ENCODE data around the gene EYS.

Gene EYS

GRCh38 chr6:64955435-64955848 is 751.6 kb downstream of the EYS start:
- Histone ChIP-seq H3K27ac (ENCODE audit: low read length) (no peak overlapping the region), H3K27me3 (ENCODE audit: control insufficient read depth, insufficient read depth, low read length) (no peaks in the 10 kb centered on the region), H3K4me3 (ENCODE audit: low read length) (no peak overlapping the region), H3K36me3 (ENCODE audit: control insufficient read depth, insufficient read depth, low read length) (no peaks in the 10 kb centered on the region), H3K4me1 (ENCODE audit: control insufficient read depth, insufficient read depth, low read length) (no peaks in the 10 kb centered on the region), H3K9me3 (ENCODE audit: control insufficient read depth, insufficient read depth, low read length) (no peaks in the 10 kb centered on the region; the same call in 1 of the 2 replicates)
- no CpG with 5 or more reads among the region's 7 CpGs for WGBS (ENCODE audit: insufficient coverage, insufficient read length)
- no peak for DNase-seq (ENCODE audit: low read depth, low spot score)

DNA sequence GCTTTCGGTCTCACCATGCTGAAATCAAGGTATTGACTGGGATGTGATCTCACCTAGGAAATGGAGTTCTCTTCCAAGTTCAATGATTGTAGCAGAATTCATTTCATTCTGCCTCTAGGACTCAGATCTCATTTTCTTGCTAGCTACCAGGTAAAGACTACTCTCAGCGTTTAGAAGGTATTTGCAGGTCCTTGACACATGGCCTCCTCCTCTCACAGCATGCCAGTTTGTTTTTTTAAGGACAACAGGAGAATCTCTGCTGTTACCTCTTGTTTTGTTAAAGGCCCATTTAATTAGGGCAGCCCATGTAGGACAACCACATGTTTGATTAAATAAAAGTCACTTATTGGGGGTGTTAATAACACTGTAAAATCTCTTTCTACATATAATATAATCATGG is 757.8 kb downstream of the EYS start:
- no peak for DNase-seq (ENCODE audit: low read depth, low spot score)
- Histone ChIP-seq H3K4me1 (ENCODE audit: control insufficient read depth, insufficient read depth, low read length) (no peaks in the 10 kb centered on the region), H3K36me3 (ENCODE audit: control insufficient read depth, insufficient read depth, low read length) (no peaks in the 10 kb centered on the region), H3K9me3 (ENCODE audit: control insufficient read depth, insufficient read depth, low read length) (no peaks in the 10 kb centered on the region), H3K4me3 (ENCODE audit: low read length) (no peak overlapping the region), H3K27ac (ENCODE audit: low read length) (no peak overlapping the region), H3K27me3 (ENCODE audit: control insufficient read depth, insufficient read depth, low read length) (no peaks in the 10 kb centered on the region)
- WGBS (ENCODE audit: insufficient coverage, insufficient read length): no CpG with 5 or more reads among the region's 2 CpGs

- H3K4me3 ChIP-seq (ENCODE audit: low read length): no peak overlapping the region
- H3K36me3 ChIP-seq (ENCODE audit: control insufficient read depth, insufficient read depth, low read length): no peaks in the 10 kb centered on the region
- no peak overlapping the region for H3K27ac ChIP-seq (ENCODE audit: low read length)
- no peaks in the 10 kb centered on the region for H3K9me3 ChIP-seq (ENCODE audit: control insufficient read depth, insufficient read depth, low read length)
- H3K27me3 ChIP-seq (ENCODE audit: control insufficient read depth, insufficient read depth, low read length): no peaks in the 10 kb centered on the region
- H3K4me1 ChIP-seq (ENCODE audit: control insufficient read depth, insufficient read depth, low read length): no peaks in the 10 kb centered on the region
- DNase-seq (ENCODE audit: low read depth, low spot score): no peak
Observed at GRCh38 chr6:64948261-64948660, 758.8 kb downstream of the EYS start.

DNA sequence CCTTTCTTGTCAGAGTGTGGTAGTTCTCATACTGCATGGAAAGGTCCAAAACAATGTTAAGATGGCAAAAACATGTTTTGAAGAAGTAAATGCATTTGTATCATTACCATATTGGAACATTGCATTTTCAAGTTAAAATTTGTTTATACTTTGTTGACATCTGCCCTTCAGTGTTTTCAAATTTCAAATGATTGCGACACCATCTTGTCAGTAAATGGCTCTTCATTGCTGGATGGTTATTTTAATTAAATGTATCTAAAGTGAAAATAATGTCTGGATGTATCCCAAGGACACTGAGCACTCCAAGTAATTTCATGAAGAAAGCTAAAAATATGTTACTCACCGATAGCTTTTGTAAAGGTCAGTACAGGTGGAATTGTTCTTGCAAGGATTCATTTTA is 761.6 kb downstream of the EYS start:
- no peaks in the 10 kb centered on the region for H3K36me3 ChIP-seq (ENCODE audit: control insufficient read depth, insufficient read depth, low read length)
- no peaks in the 10 kb centered on the region for H3K27me3 ChIP-seq (ENCODE audit: control insufficient read depth, insufficient read depth, low read length)
- no peak for DNase-seq (ENCODE audit: low read depth, low spot score)
- no CpG with 5 or more reads among the region's 2 CpGs for WGBS (ENCODE audit: insufficient coverage, insufficient read length)
- no peak overlapping the region for H3K27ac ChIP-seq (ENCODE audit: low read length)
- H3K4me3 ChIP-seq (ENCODE audit: low read length): no peak overlapping the region
- H3K4me1 ChIP-seq (ENCODE audit: control insufficient read depth, insufficient read depth, low read length): no peaks in the 10 kb centered on the region
- H3K9me3 ChIP-seq (ENCODE audit: control insufficient read depth, insufficient read depth, low read length): no peaks in the 10 kb centered on the region

DNA sequence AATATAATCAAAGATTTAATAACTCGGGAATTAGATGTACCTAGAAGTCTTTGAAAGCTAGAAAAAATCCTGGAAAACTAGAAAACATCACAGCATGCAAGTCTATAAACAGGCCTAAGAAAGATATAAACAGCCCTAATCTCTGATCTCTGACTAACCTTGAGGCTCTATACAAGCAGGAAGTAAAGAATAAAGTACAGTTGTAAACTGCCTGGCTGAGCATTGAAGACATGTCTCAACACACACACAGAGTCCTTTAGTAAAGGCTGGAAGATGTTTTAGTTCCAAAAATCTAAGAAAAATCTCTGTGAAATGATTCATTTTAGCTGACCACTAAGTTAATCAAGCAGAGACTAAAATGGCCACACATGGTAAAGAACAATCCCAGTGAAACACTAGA is 774.5 kb downstream of the EYS start:
- H3K4me1 ChIP-seq (ENCODE audit: control insufficient read depth, insufficient read depth, low read length): no peaks in the 10 kb centered on the region
- no peak overlapping the region for H3K27ac ChIP-seq (ENCODE audit: low read length)
- no peaks in the 10 kb centered on the region for H3K36me3 ChIP-seq (ENCODE audit: control insufficient read depth, insufficient read depth, low read length)
- no peaks in the 10 kb centered on the region for H3K27me3 ChIP-seq (ENCODE audit: control insufficient read depth, insufficient read depth, low read length)
- WGBS (ENCODE audit: insufficient coverage, insufficient read length): no CpG with 5 or more reads among the region's 1 CpG
- no peaks in the 10 kb centered on the region for H3K9me3 ChIP-seq (ENCODE audit: control insufficient read depth, insufficient read depth, low read length)
- DNase-seq (ENCODE audit: low read depth, low spot score): no peak
- H3K4me3 ChIP-seq (ENCODE audit: low read length): no peak overlapping the region

- Histone ChIP-seq H3K36me3 (ENCODE audit: control insufficient read depth, insufficient read depth, low read length) (no peaks in the 10 kb centered on the region), H3K27me3 (ENCODE audit: control insufficient read depth, insufficient read depth, low read length) (no peaks in the 10 kb centered on the region)
- WGBS (ENCODE audit: insufficient coverage, insufficient read length): no CpG with 5 or more reads among the region's 2 CpGs
Observed at GRCh38 chr6:64930681-64931080, 776.3 kb downstream of the EYS start.

GRCh38 chr6:64926051-64926450 is 781.0 kb downstream of the EYS start:
- Histone ChIP-seq H3K4me1 (ENCODE audit: control insufficient read depth, insufficient read depth, low read length) (no peaks in the 10 kb centered on the region), H3K27me3 (ENCODE audit: control insufficient read depth, insufficient read depth, low read length) (no peaks in the 10 kb centered on the region), H3K27ac (ENCODE audit: low read length) (no peak overlapping the region), H3K36me3 (ENCODE audit: control insufficient read depth, insufficient read depth, low read length) (no peaks in the 10 kb centered on the region), H3K9me3 (ENCODE audit: control insufficient read depth, insufficient read depth, low read length) (peaks cover 4% of the 10 kb centered on the region), H3K4me3 (ENCODE audit: low read length) (no peak overlapping the region)
- DNase-seq (ENCODE audit: low read depth, low spot score): no peak

More at GRCh38 chr6:64930681-64931080, 776.3 kb downstream of the EYS start:
- no peak overlapping the region for H3K27ac ChIP-seq (ENCODE audit: low read length)
- no peaks in the 10 kb centered on the region for H3K4me1 ChIP-seq (ENCODE audit: control insufficient read depth, insufficient read depth, low read length)
- DNase-seq (ENCODE audit: low read depth, low spot score): no peak
- H3K9me3 ChIP-seq (ENCODE audit: control insufficient read depth, insufficient read depth, low read length): 0 out of 2 replicates have a peak, but pooled peaks cover 2% of the 10 kb centered on the region
- no peak overlapping the region for H3K4me3 ChIP-seq (ENCODE audit: low read length)

DNA sequence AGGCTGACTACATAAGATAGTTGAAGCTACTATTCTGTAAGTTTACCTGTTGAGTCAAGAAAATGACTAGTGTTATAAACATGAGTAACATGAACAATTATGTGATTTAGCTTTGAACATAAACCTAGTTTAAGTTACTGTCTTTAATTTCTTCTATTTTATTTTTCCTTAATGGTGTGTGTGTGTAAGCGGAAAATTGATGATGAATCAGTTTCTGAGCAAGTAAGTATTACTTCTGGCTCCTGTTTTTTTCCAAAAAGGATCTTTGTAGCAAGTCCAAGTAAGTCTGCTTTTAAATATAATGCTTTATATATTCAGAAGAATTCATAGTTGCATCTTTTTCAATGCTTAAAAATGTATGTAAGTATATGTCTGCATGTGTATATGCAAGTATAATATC is 786.8 kb downstream of the EYS start:
- H3K4me3 ChIP-seq (ENCODE audit: low read length): no peak overlapping the region
- H3K27me3 ChIP-seq (ENCODE audit: control insufficient read depth, insufficient read depth, low read length): no peaks in the 10 kb centered on the region
- no peaks in the 10 kb centered on the region for H3K36me3 ChIP-seq (ENCODE audit: control insufficient read depth, insufficient read depth, low read length)
- H3K27ac ChIP-seq (ENCODE audit: low read length): no peak overlapping the region
- 0 out of 2 replicates have a peak, but pooled peaks cover under 1% of the 10 kb centered on the region for H3K9me3 ChIP-seq (ENCODE audit: control insufficient read depth, insufficient read depth, low read length)
- WGBS (ENCODE audit: insufficient coverage, insufficient read length): no CpG with 5 or more reads among the region's 1 CpG
- no peak for DNase-seq (ENCODE audit: low read depth, low spot score)
- no peaks in the 10 kb centered on the region for H3K4me1 ChIP-seq (ENCODE audit: control insufficient read depth, insufficient read depth, low read length)

- H3K36me3 ChIP-seq (ENCODE audit: control insufficient read depth, insufficient read depth, low read length): no peaks in the 10 kb centered on the region
- H3K4me3 ChIP-seq (ENCODE audit: low read length): no peak overlapping the region
- no peak overlapping the region for H3K27ac ChIP-seq (ENCODE audit: low read length)
- H3K9me3 ChIP-seq (ENCODE audit: control insufficient read depth, insufficient read depth, low read length): no peaks in the 10 kb centered on the region
- DNase-seq (ENCODE audit: low read depth, low spot score): no peak
- H3K27me3 ChIP-seq (ENCODE audit: control insufficient read depth, insufficient read depth, low read length): no peaks in the 10 kb centered on the region
- H3K4me1 ChIP-seq (ENCODE audit: control insufficient read depth, insufficient read depth, low read length): no peaks in the 10 kb centered on the region
Observed at GRCh38 chr6:64914124-64914523, 792.9 kb downstream of the EYS start.

- H3K36me3 ChIP-seq (ENCODE audit: control insufficient read depth, insufficient read depth, low read length): no peaks in the 10 kb centered on the region
- 0 out of 2 replicates have a peak, but pooled peaks cover 1% of the 10 kb centered on the region for H3K9me3 ChIP-seq (ENCODE audit: control insufficient read depth, insufficient read depth, low read length)
- H3K4me3 ChIP-seq (ENCODE audit: low read length): no peak overlapping the region
- H3K27me3 ChIP-seq (ENCODE audit: control insufficient read depth, insufficient read depth, low read length): no peaks in the 10 kb centered on the region
- no peak for DNase-seq (ENCODE audit: low read depth, low spot score)
- no peak overlapping the region for H3K27ac ChIP-seq (ENCODE audit: low read length)
- H3K4me1 ChIP-seq (ENCODE audit: control insufficient read depth, insufficient read depth, low read length): no peaks in the 10 kb centered on the region
- no CpG with 5 or more reads among the region's 1 CpG for WGBS (ENCODE audit: insufficient coverage, insufficient read length)
Observed at GRCh38 chr6:64912966-64913365, 794.1 kb downstream of the EYS start.

- Histone ChIP-seq H3K36me3 (ENCODE audit: control insufficient read depth, insufficient read depth, low read length) (no peaks in the 10 kb centered on the region), H3K27me3 (ENCODE audit: control insufficient read depth, insufficient read depth, low read length) (no peaks in the 10 kb centered on the region), H3K27ac (ENCODE audit: low read length) (no peak overlapping the region), H3K4me1 (ENCODE audit: control insufficient read depth, insufficient read depth, low read length) (no peaks in the 10 kb centered on the region), H3K4me3 (ENCODE audit: low read length) (no peak overlapping the region), H3K9me3 (ENCODE audit: control insufficient read depth, insufficient read depth, low read length) (peaks cover 1% of the 10 kb centered on the region; the same call in 1 of the 2 replicates)
- WGBS (ENCODE audit: insufficient coverage, insufficient read length): no CpG with 5 or more reads among the region's 7 CpGs
- DNase-seq (ENCODE audit: low read depth, low spot score): no peak
Observed at GRCh38 chr6:64908104-64908503, 798.9 kb downstream of the EYS start.

Measured in iPS DF 6.9 (cell line).